GF-D8 (cell line): ENCODE data around the gene CHD3.
"Not testable (repeated sequence)": the region's sequence is repeated elsewhere in the genome, so short reads cannot be mapped to it uniquely, and the experiment has no call there.

ENCODE experiments used
- DNase-seq: peaks from one replicate; lab custom pipeline; 2025; lab: John Stamatoyannopoulos, UW

The CHD3 gene

DNA sequence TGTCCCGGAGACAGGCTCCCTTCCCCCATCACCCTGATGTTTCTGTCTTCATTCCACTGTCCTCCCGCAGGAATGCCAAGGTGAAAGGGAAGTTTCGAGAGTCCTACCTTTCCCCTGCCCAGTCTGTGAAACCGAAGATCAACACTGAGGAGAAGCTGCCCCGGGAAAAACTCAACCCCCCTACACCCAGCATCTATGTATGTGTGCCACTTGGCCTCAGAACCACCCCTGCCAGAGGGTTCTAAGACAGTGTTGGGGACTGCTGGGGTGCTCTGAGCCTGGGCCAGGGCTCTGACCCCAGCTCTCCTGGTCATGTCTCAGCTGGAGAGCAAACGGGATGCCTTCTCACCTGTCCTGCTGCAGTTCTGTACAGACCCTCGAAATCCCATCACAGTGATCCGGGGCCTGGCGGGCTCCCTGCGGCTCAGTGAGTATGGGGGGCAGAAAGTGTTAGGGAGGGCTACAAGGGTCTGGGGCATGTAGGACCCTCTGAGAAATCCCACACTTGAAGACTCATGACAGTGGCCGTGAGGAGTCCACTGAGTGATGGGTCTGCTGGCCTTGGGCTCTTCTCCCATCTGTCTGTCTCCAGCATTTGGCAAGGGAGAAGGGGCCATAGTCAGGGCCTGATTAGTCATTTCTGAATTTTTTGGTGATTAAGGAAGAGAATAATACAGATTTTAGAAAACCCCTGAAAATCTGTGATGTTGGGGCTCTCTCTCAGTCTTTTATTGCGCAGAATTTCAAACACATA, 38.7 kb upstream of the CHD3 start:
- DNase-seq, result no peak

DNA sequence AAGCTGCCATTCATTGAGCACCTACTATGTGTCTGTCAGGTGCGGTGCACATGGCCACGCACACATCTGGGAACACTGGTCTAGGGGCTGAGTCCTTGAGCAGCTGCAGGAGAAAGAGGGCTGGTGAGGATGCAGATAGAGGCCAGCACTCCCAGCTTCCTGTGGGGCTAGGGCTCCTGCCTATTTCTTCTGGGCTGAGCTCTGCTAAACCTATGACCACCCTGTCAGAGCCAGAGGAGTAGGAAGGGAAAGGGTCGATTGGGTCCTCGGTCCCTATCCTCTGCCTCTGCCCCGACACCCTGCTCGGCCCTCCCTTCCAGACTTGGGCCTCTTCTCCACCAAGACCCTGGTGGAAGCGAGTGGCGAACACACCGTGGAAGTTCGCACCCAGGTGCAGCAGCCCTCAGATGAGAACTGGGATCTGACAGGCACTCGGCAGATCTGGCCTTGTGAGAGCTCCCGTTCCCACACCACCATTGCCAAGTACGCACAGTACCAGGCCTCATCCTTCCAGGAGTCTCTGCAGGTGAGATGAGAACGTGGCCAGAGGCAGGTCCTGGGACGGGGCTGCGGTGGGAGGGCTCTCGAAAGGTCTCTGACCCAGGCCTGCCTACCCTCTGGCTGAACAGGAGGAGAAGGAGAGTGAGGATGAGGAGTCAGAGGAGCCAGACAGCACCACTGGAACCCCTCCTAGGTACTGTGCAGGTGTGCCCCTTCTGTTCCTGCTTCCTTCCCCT, 37.7 kb upstream of the CHD3 start:
- no peak for DNase-seq

- peak; percentile 17 for DNase-seq
These were observed 36.9 kb upstream of the CHD3 start for GRCh38 chr17:7851438-7852261.

DNA sequence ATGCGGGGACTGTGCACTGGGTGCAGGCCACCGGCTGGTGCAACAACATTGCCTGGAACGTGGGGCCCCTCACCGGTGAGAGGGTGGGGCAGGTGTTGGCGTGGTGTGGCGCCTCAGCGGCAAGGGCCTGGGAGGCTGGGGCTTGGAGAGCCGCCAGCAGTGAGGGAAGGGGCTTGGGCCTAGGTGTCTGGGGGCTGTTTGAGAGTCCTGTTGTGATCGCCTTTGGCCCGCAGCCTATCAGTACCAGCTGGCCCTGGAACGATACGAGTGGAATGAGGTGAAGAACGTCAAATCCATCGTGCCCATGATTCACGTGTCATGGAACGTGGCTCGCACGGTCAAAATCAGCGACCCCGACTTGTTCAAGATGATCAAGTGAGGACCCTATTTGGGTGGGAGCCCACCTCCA, 36.3 kb upstream of the CHD3 start:
- DNase-seq, result no peak

DNA sequence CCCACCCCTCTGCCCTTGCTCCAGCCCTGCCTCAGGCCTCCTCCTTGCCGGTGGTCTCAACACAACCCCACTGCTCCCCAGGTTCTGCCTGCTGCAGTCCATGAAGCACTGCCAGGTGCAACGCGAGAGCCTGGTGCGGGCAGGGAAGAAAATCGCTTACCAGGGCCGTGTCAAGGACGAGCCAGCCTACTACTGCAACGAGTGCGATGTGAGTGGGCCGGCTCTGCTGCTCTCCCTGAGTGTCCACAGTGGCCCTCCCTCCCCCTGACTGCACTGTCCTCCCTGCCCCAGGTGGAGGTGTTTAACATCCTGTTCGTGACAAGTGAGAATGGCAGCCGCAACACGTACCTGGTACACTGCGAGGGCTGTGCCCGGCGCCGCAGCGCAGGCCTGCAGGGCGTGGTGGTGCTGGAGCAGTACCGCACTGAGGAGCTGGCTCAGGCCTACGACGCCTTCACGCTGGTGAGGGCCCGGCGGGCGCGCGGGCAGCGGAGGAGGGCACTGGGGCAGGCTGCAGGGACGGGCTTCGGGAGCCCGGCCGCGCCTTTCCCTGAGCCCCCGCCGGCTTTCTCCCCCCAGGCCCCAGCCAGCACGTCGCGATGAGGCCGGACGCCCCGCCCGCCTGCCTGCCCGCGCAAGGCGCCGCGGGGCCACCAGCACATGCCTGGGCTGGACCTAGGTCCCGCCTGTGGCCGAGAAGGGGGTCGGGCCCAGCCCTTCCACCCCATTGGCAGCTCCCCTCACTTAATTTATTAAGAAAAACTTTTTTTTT, 35.5 kb upstream of the CHD3 start:
- DNase-seq, result no peak

DNA sequence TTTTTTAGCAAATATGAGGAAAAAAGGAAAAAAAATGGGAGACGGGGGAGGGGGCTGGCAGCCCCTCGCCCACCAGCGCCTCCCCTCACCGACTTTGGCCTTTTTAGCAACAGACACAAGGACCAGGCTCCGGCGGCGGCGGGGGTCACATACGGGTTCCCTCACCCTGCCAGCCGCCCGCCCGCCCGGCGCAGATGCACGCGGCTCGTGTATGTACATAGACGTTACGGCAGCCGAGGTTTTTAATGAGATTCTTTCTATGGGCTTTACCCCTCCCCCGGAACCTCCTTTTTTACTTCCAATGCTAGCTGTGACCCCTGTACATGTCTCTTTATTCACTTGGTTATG, 34.9 kb upstream of the CHD3 start:
- no peak for DNase-seq

GRCh38 chr17:7854078-7854777, 34.4 kb upstream of the CHD3 start:
- DNase-seq, result no peak

DNA sequence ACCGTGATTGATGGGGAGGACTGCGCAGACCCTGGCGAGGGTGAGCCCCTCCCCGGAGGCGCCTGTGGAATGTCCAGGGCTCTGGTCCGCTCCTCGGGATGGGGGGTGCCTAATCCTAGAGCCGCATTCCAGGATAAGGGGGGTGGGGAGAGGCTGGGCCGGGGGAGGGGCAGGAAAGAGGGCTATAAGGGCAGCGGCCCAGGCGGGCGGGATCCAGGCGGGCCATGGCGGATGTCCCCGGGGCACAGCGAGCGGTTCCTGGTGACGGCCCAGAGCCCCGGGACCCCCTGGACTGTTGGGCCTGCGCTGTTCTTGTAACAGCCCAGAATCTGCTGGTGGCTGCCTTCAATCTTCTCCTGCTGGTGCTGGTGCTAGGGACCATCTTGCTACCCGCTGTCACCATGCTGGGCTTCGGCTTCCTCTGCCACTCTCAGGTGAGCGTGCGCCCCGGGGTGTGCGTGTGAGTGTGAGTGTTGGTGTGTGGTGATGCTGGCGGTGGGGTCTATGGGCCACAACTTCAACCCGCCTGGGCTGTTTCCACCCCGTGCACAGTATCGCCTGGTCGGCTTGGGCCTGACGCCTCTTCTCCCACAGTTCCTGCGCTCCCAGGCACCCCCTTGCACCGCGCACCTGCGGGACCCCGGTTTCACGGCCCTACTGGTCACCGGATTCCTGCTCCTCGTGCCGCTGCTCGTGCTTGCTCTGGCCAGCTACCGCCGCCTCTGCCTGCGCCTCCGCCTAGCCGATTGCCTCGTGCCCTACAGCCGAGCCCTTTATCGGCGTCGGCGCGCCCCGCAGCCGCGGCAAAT, 33.5 kb upstream of the CHD3 start, which contains the start of gene TMEM88:
Gene TMEM88, plus strand, starts transcription at position 216 of the 809 bp plus-strand sequence. Its CDS starts 9 bp downstream, at position 225.
- no peak for DNase-seq

DNA sequence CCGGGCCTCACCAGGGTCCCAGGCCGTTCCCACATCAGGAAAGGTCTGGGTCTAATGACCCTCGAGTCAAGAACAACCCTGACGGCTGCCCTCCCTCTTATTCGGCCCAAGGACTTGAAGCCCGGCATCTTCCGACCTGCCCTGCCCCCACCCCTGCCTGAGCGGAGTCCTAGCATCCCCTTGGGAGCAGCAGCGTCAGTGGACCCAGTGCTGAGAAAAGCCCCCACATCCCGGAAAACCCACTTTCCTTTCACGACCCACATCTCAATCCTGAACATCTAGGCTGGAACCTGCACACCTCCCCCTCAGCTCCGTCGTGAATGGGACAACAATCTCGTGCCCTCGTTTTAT, 33.0 kb upstream of the CHD3 start:
- no peak for DNase-seq

GRCh38 chr17:7856011-7856810, 32.4 kb upstream of the CHD3 start:
- DNase-seq, result peak; percentile 75

- peak; percentile 87 for DNase-seq
These were observed 31.5 kb upstream of the CHD3 start, which contains the start of gene NAA38 for GRCh38 chr17:7856811-7857712. Gene NAA38 (minus strand): TSS chr17:7857559. CDS start chr17:7857463, 96 bp downstream.

- peak; percentile 61 for DNase-seq
These were observed 30.7 kb upstream of the CHD3 start, which contains the start of gene CYB5D1 for GRCh38 chr17:7857713-7858521. Gene CYB5D1 (plus strand): TSS chr17:7858003. CDS start chr17:7858135, 132 bp downstream.

- no peak for DNase-seq
These were observed 30.1 kb upstream of the CHD3 start for GRCh38 chr17:7858522-7858810.

- no peak for DNase-seq
These were observed 29.6 kb upstream of the CHD3 start for GRCh38 chr17:7859028-7859427.

DNA sequence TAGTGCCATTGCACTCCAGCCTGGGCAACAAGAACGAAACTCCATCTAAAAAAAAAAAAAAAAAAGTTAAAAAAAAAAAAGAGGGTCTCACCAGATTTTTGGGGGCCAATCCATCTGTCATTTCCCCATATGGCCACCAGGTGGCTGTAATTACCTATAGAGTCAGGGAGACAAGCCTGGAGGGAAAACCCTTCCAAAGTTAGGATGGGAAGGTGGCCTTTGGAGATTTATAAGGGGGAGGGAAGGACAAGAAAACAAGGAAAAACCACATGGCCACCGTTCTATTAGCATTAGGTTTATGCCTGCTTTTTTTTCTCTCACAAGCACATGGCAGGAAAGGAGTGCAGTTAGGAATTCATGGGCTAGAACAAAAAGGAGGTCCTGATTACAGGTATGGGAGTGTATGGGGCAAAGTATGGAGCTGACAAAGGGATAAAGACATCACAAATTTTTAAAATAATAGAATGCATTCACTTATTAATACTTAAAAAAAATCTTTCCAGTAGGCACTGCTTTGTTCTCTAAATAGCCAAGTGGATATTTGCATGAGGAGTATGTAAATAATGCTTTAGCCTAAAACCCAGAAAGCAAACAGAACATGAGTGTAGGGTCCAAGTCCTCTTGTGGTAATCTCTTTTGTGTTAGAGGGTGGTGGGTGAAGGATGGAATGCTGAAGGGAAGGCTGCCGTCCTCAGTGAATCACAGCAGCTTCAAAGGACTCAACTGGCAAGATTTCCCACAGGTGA, 25.7 kb upstream of the CHD3 start:
- no peak for DNase-seq

- not testable (repeated sequence) for DNase-seq
These were observed 24.2 kb upstream of the CHD3 start for GRCh38 chr17:7864384-7864783.
